Upper lobe of left lung (tissue), 6 donors: Measurements from ENCODE around the gene RIMKLA. TPM values are rescaled to one million over a fixed set of nuclear protein-coding genes. Genes with fewer than 3 reads are reported as not detected.

Experiments used
- ATAC-seq, 2 donors: fragments of 200-7000 bp; cut with Tn5 transposase; one replicate each; pipeline ENCODE4 v1.9.1; 2022; ENCODE audit warnings: mild to moderate bottlenecking in 2 of 2, moderate library complexity in 2 of 2; ENCODE audit not compliant: low FRiP score in 2 of 2
- DNase-seq, 2 donors: peaks; one replicate each; pipeline ENCODE4 v3.0.0-alpha.2; 2019 to 2020
- H3K27ac ChIP-seq, 4 donors: fragments of 200-600 bp; sonication (generic); one replicate each; pipeline ENCODE4 v1.5.1; 2016 to 2019
- H3K27me3 ChIP-seq, 4 donors: fragments of 200-600 bp; sonication (generic); one replicate each; pipeline ENCODE4 v1.5.1; 2017 to 2019
- H3K36me3 ChIP-seq, 4 donors: fragments of 200-600 bp; sonication (generic); one replicate each; pipeline ENCODE4 v1.5.1; 2016 to 2019
- H3K4me1 ChIP-seq, 4 donors: fragments of 200-600 bp; sonication (generic); one replicate each; pipeline ENCODE4 v1.5.1; 2018 to 2019
- H3K4me3 ChIP-seq, 4 donors: fragments of 200-600 bp; sonication (generic); one replicate each; pipeline ENCODE4 v1.5.1; 2017 to 2019; ENCODE audit warnings: mild to moderate bottlenecking in 2 of 4, moderate library complexity in 1 of 4
- H3K9me3 ChIP-seq, 4 donors: fragments of 200-600 bp; sonication (generic); one replicate each; pipeline ENCODE4 v1.5.1; 2018 to 2019
- EP300 ChIP-seq, 4 donors: sonication (generic); formaldehyde crosslinking; IDR thresholded peaks; one replicate each; pipeline ENCODE4 v1.5.1; 2017; ENCODE audit warnings: antibody characterized with exemption in 4 of 4, control low read depth in 2 of 4
- POLR2A ChIP-seq, 4 donors: fragments of 450-650 bp; IDR thresholded peaks; one replicate each; pipeline ENCODE4 v1.5.1; 2016 to 2017; ENCODE audit warnings: antibody characterized with exemption in 4 of 4, mild to moderate bottlenecking in 2 of 4
- POLR2AphosphoS5 ChIP-seq, 2 donors: sonication (generic); formaldehyde crosslinking; IDR thresholded peaks; one replicate each; pipeline ENCODE4 v1.5.1; 2017; ENCODE audit warnings: antibody characterized with exemption in 2 of 2
- WGBS, 2 donors: methylation state at CpG; one replicate each; pipeline ENCODE4 v1.1.5; 2017 to 2018; 5-methylcytosine and 5-hydroxymethylcytosine counted together
- total RNA-seq, 6 donors: library from RNA; depleted of rRNA in 4 of 6; stranded (reverse); fragments of >200 nt in 4 of 6; gene quantifications; one replicate each; pipeline versions ENCODE4 v1.1.0 to v1.2.1, GENCODE V29; 2016 to 2021
- TF ChIP-seq, protein P1 (sequence below), 6 experiments: fragments of 450-650 bp in 4 of 6; fragments of 200-600 bp in 2 of 6; sonication (generic) in 2 of 6; IDR thresholded peaks; one replicate each; pipeline ENCODE4 v1.5.1; 2016 to 2019; ENCODE audit warnings: antibody characterized with exemption in 6 of 6
- donor health status: DM: no; HTN: no; CAD: no; lungs with moderate emphysema.
- donor health status: DM: no; HTN: yes; CAD: no; lungs with severe emphysema.

Gene RIMKLA
- total RNA-seq, 6 donors from 2014 or later: 5.2 to 16.6 (median 9.3) TPM

DNA sequence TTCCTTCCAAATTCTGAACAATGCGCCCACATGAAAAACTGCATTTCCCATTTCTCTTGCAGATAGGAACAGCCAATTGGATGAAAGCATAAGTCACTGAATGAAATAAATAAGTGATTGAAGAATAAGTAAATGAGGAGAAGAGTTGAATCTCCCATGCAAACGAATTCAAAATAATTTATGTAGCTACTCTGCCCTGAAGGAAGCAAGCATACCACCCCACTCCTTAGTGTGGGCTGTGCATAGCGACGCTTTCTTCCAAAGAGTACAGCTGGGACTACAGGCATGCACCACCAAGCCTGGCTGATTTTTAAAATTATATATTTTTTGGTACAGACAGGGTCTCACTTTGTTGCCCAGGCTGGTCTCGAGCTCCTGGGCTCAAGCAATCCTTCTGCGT lies 16.5 kb upstream of the RIMKLA start:
- no peaks in the 10 kb centered on the region for H3K9me3 ChIP-seq
- H3K4me3 ChIP-seq: no peak overlapping the region
- H3K27ac ChIP-seq: no peak overlapping the region
- H3K36me3 ChIP-seq: no peaks in the 10 kb centered on the region
- H3K4me1 ChIP-seq: no peaks in the 10 kb centered on the region
- no peak for TF ChIP-seq POLR2AphosphoS5 (IDR thresholded peaks at IDR 0.05)
- TF ChIP-seq, protein P1, sequence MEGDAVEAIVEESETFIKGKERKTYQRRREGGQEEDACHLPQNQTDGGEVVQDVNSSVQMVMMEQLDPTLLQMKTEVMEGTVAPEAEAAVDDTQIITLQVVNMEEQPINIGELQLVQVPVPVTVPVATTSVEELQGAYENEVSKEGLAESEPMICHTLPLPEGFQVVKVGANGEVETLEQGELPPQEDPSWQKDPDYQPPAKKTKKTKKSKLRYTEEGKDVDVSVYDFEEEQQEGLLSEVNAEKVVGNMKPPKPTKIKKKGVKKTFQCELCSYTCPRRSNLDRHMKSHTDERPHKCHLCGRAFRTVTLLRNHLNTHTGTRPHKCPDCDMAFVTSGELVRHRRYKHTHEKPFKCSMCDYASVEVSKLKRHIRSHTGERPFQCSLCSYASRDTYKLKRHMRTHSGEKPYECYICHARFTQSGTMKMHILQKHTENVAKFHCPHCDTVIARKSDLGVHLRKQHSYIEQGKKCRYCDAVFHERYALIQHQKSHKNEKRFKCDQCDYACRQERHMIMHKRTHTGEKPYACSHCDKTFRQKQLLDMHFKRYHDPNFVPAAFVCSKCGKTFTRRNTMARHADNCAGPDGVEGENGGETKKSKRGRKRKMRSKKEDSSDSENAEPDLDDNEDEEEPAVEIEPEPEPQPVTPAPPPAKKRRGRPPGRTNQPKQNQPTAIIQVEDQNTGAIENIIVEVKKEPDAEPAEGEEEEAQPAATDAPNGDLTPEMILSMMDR (IDR thresholded peaks at IDR 0.05): no peak
- TF ChIP-seq POLR2A (IDR thresholded peaks at IDR 0.05): no peak
- TF ChIP-seq EP300 (IDR thresholded peaks at IDR 0.05): no peak
- 87% methylated on average over 6 of the region's 6 CpGs for WGBS, 2 donors
- no peak for ATAC-seq
- no peak for DNase-seq
- no peaks in the 10 kb centered on the region for H3K27me3 ChIP-seq

DNA sequence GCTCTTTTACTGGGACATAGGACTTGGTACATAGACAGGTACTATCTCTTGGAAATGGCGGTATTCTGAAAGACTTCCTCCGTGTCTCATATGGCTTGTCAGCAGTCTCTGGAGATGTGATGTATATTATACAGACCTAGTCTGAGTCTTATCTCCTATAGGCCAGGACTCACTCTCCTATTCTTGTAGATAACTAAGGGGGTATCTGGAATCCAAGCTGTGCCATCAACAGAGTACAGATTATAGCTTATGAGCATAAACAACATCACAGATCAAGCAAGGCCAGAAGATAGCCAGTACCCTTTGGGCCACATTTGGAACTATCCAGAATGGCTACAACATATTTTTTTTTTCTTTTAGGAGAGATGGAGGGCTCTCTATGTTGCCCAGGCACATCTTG lies 16.1 kb upstream of the RIMKLA start:
- Histone ChIP-seq H3K27ac (no peak overlapping the region), H3K4me1 (no peaks in the 10 kb centered on the region), H3K27me3 (no peaks in the 10 kb centered on the region), H3K4me3 (no peak overlapping the region), H3K9me3 (no peaks in the 10 kb centered on the region), H3K36me3 (no peaks in the 10 kb centered on the region)
- ATAC-seq: no peak
- 88 to 100% methylated on average over 2 of the region's 2 CpGs for WGBS, 2 donors
- TF ChIP-seq POLR2AphosphoS5 (IDR thresholded peaks at IDR 0.05) (no peak), POLR2A (IDR thresholded peaks at IDR 0.05) (no peak), EP300 (IDR thresholded peaks at IDR 0.05) (no peak)
- TF ChIP-seq, protein P1 (IDR thresholded peaks at IDR 0.05): no peak
- DNase-seq: no peak

DNA sequence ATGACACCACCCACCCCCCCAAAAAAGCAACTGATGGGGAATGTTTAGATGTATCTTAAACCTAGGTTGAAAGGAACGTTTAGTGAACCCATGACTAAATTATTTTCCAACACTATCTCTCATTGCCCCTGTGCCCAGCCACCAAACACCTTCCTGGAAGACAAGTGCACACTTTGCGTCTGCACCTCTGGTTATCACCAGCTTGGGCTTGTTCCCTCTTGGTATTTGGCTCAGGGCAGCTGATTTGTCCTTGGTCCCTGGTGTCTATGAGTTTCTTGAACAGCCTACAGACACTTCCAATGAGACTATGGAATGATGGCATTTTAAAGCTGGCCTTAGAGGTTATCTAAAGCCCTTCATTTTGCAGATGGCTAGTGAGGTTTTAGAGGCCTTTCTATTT lies 15.5 kb upstream of the RIMKLA start:
- DNase-seq: no peak
- Histone ChIP-seq H3K4me1 (no peaks in the 10 kb centered on the region), H3K27ac (no peak overlapping the region), H3K27me3 (no peaks in the 10 kb centered on the region), H3K9me3 (no peaks in the 10 kb centered on the region), H3K36me3 (no peaks in the 10 kb centered on the region), H3K4me3 (no peak overlapping the region)
- no peak for ATAC-seq
- TF ChIP-seq EP300 (IDR thresholded peaks at IDR 0.05) (no peak), POLR2AphosphoS5 (IDR thresholded peaks at IDR 0.05) (no peak), POLR2A (IDR thresholded peaks at IDR 0.05) (no peak)
- WGBS, 2 donors: 81 to 94% methylated on average over 2 of the region's 2 CpGs

DNA sequence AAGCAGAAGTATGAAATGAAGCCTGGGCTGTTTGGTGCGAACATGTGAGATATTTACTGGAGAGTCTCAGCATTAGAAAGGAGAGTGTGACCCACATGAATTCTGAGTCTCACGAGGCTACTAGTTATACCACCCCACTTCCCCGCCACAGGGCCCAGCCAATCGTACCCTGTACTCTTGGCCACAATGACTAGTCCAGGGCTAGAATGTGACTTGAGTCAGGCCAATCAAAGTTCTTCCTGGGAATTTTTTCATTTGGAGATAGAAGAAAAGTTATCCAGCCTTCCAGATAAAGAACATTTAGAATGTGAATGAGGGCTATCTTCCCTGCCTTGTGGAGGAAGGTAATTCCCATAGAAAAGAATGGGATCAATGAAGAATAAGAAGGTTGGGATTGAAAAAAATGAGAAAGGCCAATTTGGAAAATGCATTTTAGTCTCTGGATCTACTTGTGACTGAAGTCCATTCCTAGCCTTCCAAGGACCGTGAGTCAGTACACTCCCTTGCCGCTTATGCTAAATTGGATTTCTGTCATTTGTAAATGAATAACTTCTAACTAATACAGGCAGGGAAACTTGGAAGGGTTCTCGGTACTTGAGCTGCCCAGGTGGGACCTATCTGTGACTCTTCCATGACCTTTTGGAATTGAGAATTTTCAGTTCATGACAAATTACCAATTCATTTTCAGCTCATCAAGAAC lies 12.3 kb upstream of the RIMKLA start:
- ATAC-seq: peak in 1 of 2 donors; percentile 65
- no peaks in the 10 kb centered on the region for H3K36me3 ChIP-seq

DNA sequence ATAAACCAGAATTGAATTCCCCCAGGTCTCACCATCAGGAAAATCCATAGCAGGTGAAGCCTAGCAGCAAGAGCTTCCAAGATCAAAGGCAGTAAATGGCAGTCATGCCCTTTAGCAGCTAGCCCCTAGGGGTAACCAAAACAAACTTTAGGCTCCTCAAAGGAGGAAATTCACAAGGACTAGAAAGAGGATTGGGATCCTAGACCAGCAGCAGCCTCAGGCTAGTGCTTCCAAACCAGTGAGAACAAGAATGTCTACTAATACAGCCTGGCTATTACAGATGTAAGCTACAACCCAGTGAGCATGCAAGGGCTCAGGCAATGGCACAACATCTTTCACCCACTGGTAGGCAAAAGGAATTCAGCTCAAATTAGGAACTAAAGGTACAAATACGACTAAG lies 11.1 kb upstream of the RIMKLA start:
- no peak for TF ChIP-seq EP300 (IDR thresholded peaks at IDR 0.05)
- TF ChIP-seq POLR2AphosphoS5 (IDR thresholded peaks at IDR 0.05): no peak
- no peak for TF ChIP-seq POLR2A (IDR thresholded peaks at IDR 0.05)
- TF ChIP-seq, protein P1 (IDR thresholded peaks at IDR 0.05): no peak
- DNase-seq: no peak
- no peaks in the 10 kb centered on the region for H3K9me3 ChIP-seq
- 77 to 95% methylated on average over 1 of the region's 1 CpG for WGBS, 2 donors
- H3K4me3 ChIP-seq: no peak overlapping the region
- H3K4me1 ChIP-seq: peaks cover 0 to 6% (median 3%) of the 10 kb centered on the region in 4 donors
- ATAC-seq: no peak
- no peaks in the 10 kb centered on the region for H3K27me3 ChIP-seq
- H3K36me3 ChIP-seq: no peaks in the 10 kb centered on the region
- no peak overlapping the region for H3K27ac ChIP-seq

More for the DNA sequence above, 12.3 kb upstream of the RIMKLA start:
- peak overlapping the region in 3 of 4 donors; percentile 0 to 52 (median 43) for H3K27ac ChIP-seq
- TF ChIP-seq POLR2A (IDR thresholded peaks at IDR 0.05): no peak
- TF ChIP-seq EP300 (IDR thresholded peaks at IDR 0.05): no peak
- TF ChIP-seq, protein P1 (IDR thresholded peaks at IDR 0.05): no peak
- TF ChIP-seq POLR2AphosphoS5 (IDR thresholded peaks at IDR 0.05): no peak
- peak in 1 of 2 donors; percentile 28 for DNase-seq
- H3K4me3 ChIP-seq: no peak overlapping the region
- WGBS, 2 donors: 69 to 84% methylated on average over 7 of the region's 7 CpGs
- no peaks in the 10 kb centered on the region for H3K27me3 ChIP-seq
- no peaks in the 10 kb centered on the region for H3K9me3 ChIP-seq
- H3K4me1 ChIP-seq: peaks cover 0 to 6% (median 3%) of the 10 kb centered on the region in 4 donors
